Thyroid gland (tissue), 4 donors: ENCODE measurements around the gene CYP27B1.

Experiments used
- CTCF ChIP-seq, 6 experiments: fragments of 200-600 bp in 3 of 6; fragments of 450-650 bp in 3 of 6; sonication (generic) in 3 of 6; IDR thresholded peaks; one replicate each; pipeline ENCODE4 v1.5.1; 2016 to 2019; ENCODE audit warnings: antibody characterized with exemption in 6 of 6, mild to moderate bottlenecking in 2 of 6, inconsistent platforms in 1 of 6, moderate library complexity in 1 of 6
- POLR2A ChIP-seq, 2 donors: fragments of 450-650 bp; IDR thresholded peaks; one replicate each; pipeline ENCODE4 v1.6.1; 2017; ENCODE audit warnings: antibody characterized with exemption in 2 of 2, mild to moderate bottlenecking in 2 of 2, moderate library complexity in 1 of 2

- TF ChIP-seq CTCF (IDR thresholded peaks at IDR 0.05): no peak
- no peak for TF ChIP-seq POLR2A (IDR thresholded peaks at IDR 0.05)
Measured at GRCh38 chr12:57813111-57813970, 46.5 kb upstream of the CYP27B1 start.
